MG63 (cell line): Measurements from ENCODE around the gene TOR3A. TPM values are rescaled to one million over a fixed set of nuclear protein-coding genes. Genes with fewer than 3 reads are reported as not detected.
A peak's percentile ranks its signal among the peaks of the same experiment; 100 is the strongest.
"Not testable (repeated sequence)": the region's sequence is repeated elsewhere in the genome, so short reads cannot be mapped to it uniquely, and the experiment has no call there.

Experiments
- DNase-seq: peaks from one replicate; pipeline ENCODE4 v3.0.0-alpha.2; 2020
- H3K27me3 ChIP-seq: fragments of 250-450 bp; sonication (Bioruptor Pico); 2 replicates; pipeline ENCODE4 v1.5.1; 2020; ENCODE audit warnings: mild to moderate bottlenecking, moderate library complexity
- H3K36me3 ChIP-seq: fragments of 250-450 bp; sonication (Bioruptor Pico); 2 replicates; pipeline ENCODE4 v1.5.1; 2020; ENCODE audit warnings: mild to moderate bottlenecking, moderate library complexity
- H3K4me3 ChIP-seq: fragments of 250-450 bp; sonication (Bioruptor Pico); 2 replicates; pipeline ENCODE4 v1.5.1; 2020; ENCODE audit warnings: mild to moderate bottlenecking, moderate library complexity
- H3K9me3 ChIP-seq: fragments of 250-450 bp; sonication (Bioruptor Pico); 2 replicates; pipeline ENCODE4 v1.5.1; 2020; ENCODE audit warnings: mild to moderate bottlenecking, moderate library complexity
- total RNA-seq: library from RNA; depleted of rRNA; stranded (reverse); fragments of >200 nt; shearing (Covaris generic); gene quantifications from 2 replicates; pipeline ENCODE4 v1.2.3, GENCODE V29; 2014; ENCODE audit warnings: low replicate concordance; rRNA removed

TOR3A gene, protein sequence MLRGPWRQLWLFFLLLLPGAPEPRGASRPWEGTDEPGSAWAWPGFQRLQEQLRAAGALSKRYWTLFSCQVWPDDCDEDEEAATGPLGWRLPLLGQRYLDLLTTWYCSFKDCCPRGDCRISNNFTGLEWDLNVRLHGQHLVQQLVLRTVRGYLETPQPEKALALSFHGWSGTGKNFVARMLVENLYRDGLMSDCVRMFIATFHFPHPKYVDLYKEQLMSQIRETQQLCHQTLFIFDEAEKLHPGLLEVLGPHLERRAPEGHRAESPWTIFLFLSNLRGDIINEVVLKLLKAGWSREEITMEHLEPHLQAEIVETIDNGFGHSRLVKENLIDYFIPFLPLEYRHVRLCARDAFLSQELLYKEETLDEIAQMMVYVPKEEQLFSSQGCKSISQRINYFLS
- total RNA-seq = 56.3 and 102 TPM in 2 replicates

DNA sequence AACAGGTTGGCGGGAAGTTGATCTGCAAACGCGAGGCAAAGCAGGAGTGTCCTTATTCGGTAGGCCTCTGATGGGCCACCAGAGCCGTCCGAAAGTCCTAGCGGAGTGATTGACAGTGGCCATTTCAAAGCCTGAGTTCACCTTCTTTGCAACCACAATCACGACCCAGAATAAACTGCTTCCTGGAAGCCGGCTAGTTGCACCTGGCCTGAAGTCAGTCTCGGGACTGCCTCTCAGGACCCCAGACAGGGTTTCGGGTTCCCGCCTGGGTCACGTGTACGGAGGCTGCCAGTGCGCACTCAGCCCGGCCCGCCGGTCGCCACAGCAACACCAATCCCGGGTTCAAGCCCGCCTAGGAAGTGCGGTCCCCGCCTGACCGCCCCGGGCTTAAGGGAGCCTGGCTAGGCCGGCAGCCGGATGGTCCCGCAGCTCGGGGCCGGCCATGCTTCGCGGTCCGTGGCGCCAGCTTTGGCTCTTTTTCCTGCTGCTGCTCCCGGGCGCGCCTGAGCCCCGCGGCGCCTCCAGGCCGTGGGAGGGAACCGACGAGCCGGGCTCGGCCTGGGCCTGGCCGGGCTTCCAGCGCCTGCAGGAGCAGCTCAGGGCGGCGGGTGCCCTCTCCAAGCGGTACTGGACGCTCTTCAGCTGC is at the start of gene TOR3A:
TOR3A (plus strand) TSS at position 384 of the 646 bp plus-strand sequence; CDS start at position 443, 59 bp downstream.
- H3K4me3 ChIP-seq = peak within 1 kb of the TSS; percentile 82
- H3K36me3 ChIP-seq = peaks cover 28% of the 10 kb centered on the region
- DNase-seq = peak; percentile 97
- no peaks in the 10 kb centered on the region for H3K27me3 ChIP-seq
- no peaks in the 10 kb centered on the region for H3K9me3 ChIP-seq

DNA sequence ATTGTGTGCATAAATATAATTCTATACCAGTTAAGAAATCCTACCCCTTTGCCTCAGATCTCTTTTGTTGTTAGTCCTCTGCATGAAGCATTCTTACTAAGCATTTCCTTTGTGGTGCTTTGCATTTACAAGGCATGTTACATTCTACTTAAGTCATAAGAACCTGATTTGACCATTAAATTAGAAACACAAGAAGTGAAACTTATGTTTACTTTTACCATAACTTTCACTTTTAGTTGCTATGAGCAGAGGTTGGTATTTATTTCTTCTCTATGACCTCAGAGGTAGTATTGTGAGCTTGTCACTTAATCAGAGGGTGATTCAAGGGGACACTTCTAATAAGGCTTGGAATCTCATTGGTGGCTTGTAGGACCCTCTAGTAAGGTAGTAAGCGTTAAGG is 47.1 kb upstream of the TOR3A start:
- DNase-seq = no peak
- no peaks in the 10 kb centered on the region; the same call in 1 of the 2 replicates for H3K36me3 ChIP-seq
- H3K4me3 ChIP-seq = no peak overlapping the region
- H3K27me3 ChIP-seq = no peaks in the 10 kb centered on the region
- H3K9me3 ChIP-seq = no peaks in the 10 kb centered on the region

DNA sequence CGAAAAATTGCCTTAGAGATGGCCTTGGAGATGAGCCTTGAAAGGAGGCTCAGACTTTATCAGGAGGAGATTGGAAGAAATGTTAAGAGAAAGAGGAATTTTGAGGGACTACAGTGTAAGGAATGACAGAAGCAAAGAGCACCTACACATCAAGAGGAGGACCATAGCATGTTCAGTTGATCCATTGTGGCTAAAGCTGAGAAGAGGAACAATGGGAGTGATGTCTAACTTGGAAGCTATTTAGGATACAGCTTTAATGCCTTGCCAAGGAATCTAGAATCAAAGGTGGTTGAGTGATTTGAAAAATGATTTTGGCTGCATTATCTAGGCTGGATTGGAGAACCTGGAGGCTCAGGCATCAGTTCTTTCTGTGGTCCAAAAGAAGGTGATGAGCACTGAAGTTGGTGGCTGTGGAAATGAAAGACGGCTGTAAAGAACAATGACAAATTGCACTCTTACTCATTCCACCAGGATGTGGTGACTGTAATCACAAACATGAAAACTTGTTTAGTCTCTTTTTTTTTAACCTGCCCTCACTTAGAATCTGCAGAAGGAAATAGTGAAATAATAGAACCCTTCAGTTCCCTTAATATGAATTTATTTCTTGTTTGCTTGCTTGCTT is 44.9 kb upstream of the TOR3A start:
- no peaks in the 10 kb centered on the region for H3K9me3 ChIP-seq
- no peaks in the 10 kb centered on the region for H3K27me3 ChIP-seq
- DNase-seq = no peak
- peaks cover 2% of the 10 kb centered on the region; the same call in 1 of the 2 replicates for H3K36me3 ChIP-seq
- H3K4me3 ChIP-seq = no peak overlapping the region

DNA sequence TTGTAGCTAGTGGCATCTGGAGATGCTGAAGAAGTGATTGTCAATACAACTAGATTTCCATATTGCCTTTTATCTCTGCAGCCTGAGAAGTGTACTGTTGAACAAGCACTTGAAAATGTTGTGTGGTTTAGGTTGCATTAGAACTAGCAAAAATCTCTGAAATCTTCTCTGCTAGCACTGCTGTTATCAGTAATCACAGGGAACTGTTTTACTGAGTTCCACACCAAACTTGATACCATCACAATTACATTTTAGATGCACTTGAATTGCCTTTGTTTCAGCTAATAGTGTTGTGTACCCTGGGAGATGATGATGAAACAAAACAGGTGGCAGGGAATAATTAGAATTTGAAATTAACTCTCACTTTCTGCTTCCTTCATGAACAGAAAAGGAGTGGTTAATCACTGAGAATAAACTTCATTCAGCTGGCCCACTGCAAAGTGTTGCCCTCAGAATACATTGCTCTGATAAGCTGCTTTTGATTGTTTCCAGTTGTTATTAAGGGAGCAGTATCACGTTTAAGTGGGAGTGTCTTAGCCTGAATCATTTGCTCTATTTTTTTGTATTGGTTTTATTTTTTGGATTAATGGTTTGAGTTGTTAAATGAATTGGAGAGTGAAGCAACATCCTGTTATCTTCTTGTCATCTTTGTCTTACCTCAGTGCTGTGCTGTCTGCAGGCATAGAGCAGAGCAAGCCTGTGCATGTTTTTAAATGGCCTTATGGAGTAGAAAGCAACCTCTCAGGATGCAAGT is 43.2 kb upstream of the TOR3A start:
- Histone ChIP-seq H3K4me3 (no peak overlapping the region), H3K9me3 (no peaks in the 10 kb centered on the region), H3K27me3 (no peaks in the 10 kb centered on the region), H3K36me3 (peaks cover 4% of the 10 kb centered on the region; the same call in 1 of the 2 replicates)
- DNase-seq = no peak

DNA sequence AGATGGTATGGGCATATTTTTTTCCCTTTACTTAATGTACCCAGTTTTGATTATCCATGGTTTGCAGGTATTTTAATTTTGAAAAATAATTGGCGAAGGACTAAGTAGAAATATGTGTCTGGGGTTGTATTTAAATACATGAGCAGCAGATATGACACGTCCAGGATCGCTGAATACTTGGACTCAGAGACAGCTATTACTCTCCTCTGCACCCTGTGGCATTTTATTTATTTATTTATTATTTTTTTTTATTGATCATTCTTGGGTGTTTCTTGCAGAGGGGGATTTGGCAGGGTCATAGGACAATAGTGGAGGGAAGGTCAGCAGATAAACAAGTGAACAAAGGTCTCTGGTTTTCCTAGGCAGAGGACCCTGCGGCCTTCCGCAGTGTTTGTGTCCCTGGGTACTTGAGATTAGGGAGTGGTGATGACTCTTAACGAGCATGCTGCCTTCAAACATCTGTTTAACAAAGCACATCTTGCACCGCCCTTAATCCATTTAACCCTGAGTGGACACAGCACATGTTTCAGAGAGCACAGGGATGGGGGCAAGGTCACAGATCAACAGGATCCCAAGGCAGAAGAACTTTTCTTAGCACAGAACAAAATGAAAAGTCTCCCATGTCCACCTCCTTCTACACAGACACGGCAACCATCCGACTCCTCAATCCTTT is 42.2 kb upstream of the TOR3A start:
- H3K36me3 ChIP-seq = peaks cover 13% of the 10 kb centered on the region
- not testable (repeated sequence) for H3K4me3 ChIP-seq, DNase-seq, H3K27me3 ChIP-seq, H3K9me3 ChIP-seq

DNA sequence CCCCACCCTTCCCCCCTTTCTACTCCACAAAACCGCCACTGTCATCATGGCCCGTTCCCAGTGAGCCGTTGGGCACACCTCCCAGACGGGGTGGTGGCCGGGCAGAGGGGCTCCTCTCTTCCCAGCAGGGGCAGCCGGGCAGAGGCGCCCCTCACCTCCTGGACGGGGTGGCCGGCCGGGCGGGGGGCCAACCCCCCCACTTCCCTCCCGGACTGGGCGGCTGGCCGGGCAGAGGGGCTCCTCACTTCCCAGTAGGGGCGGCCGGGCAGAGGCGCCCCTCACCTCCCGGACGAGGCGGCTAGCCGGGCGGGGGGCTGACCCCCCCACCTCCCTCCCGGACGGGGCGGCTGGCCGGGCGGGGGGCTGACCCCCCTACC is 41.7 kb upstream of the TOR3A start:
- peaks cover 15% of the 10 kb centered on the region for H3K36me3 ChIP-seq
- H3K27me3 ChIP-seq, H3K4me3 ChIP-seq, DNase-seq, H3K9me3 ChIP-seq: not testable (repeated sequence)

DNA sequence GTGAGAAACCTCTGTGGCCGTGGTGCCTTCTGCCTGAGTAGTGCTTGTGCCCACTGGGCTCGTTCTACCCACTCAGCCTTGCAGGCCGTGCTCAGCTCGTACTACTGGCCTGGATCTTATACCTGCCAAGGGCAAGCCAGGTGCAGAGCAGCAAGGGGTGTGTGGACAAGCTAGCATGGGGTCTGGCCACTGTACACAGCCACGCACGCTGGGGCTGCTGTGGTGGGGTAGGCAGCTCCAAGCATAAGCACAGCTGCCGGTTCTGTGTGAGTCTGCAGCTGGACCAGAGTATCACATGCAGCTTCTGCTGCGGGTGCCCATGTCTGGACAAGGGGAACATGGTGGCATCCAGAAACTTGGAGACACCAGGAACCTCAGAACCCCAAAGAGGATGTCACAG is 39.8 kb upstream of the TOR3A start:
- Histone ChIP-seq H3K9me3 (no peaks in the 10 kb centered on the region), H3K36me3 (peaks cover 15% of the 10 kb centered on the region), H3K27me3 (no peaks in the 10 kb centered on the region), H3K4me3 (no peak overlapping the region)
- DNase-seq = no peak

DNA sequence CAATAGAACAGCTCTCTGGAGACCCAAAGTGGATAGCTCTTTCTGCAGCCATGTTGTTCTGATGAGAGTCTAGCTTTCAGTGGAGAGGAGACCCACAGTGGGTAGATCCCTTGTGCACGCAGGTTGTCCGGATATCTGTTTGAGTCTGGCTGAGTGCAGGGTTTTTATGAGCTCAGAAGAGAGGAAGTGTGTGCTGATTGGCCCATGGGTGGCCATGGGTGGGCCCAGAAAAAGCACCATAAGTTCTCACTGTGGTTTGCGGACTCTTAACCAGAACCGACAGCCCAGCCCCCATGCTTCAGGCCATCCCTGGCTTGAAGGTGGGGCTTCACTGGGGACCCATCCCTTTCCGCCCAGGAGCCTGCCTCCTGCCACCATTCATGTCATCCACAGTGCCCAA is 39.2 kb upstream of the TOR3A start:
- peaks cover 15% of the 10 kb centered on the region for H3K36me3 ChIP-seq
- no peak overlapping the region for H3K4me3 ChIP-seq
- no peaks in the 10 kb centered on the region for H3K9me3 ChIP-seq
- no peaks in the 10 kb centered on the region for H3K27me3 ChIP-seq
- no peak for DNase-seq

DNA sequence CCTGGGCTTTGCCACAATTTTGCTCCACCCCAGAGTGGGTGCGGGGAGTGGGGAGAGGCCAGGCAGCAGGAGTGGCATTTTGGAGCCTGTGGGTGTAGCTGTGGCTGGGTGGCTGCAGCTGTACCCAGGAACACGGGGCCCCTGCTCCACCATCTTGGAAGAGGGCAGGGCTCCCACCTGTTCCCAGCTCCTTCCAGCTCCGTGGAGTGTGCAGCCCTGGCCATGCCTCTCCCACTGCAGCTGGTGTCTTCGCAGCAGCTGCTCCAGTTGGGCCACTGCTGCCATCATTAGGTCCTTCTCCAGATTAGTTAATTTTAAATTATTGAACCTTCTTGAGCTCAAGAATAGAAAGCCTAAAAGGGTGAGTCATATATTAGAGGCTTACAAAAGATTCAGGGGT is 38.6 kb upstream of the TOR3A start:
- peaks cover 18% of the 10 kb centered on the region for H3K36me3 ChIP-seq
- H3K4me3 ChIP-seq = no peak overlapping the region
- no peaks in the 10 kb centered on the region for H3K27me3 ChIP-seq
- no peaks in the 10 kb centered on the region for H3K9me3 ChIP-seq
- DNase-seq = no peak

DNA sequence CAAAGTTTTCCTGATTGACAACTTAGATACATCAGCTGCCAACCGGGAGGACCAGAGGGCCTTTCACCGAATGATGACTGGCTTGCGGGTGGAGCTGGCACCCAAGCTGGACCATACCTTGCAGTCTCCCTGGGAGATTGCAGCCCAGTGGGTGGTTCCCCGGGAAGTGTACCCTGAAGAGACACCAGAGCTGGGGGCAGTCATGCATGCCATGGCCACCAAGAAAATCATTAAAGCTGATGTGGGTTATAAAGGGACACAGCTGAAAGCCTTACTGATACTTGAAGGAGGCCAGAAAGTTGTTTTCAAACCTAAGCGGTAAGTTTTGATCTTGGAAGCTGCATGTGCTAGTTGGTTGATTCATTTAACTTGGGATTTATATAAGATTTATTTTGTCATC is 38.0 kb upstream of the TOR3A start:
- Histone ChIP-seq H3K27me3 (no peaks in the 10 kb centered on the region), H3K4me3 (no peak overlapping the region), H3K9me3 (no peaks in the 10 kb centered on the region), H3K36me3 (peaks cover 23% of the 10 kb centered on the region)
- no peak for DNase-seq

DNA sequence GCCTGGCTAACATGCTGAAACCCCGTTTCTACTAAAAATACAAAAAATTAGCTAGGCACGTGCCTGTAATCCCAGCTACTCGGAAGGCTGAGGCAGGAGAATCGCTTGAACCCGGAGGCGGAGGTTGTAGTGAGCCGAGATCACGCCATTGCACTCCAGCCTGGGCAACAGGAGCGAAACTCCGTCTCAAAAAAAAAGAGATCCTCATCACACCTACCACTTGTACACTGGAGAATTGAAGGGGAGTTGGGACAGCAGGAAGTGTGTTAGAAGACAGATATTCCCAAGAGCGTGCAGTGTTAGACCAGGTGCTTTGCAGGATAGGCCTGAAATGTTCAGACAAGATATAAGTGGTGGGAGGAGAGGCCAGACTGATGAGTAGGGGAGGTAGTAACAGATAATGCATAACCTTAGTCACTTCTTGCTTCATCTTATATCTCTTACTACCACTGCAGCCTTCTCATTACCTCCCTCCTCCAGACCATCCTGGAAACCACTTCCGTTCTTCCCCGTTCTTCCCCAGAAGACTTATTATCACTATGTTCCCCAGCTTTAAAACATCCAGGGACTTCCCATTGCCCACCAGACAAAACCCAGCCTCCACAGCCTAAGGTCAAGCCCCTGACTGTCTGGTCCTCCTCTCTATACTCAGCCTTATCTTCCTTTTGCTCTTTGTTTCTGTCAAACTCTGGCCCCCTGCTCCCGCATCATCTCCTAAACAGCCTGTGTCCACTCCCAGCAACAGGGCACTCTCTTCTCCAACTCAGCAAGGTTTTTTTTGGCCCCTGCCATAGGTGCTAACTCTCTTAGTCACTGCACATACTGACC is 34.8 kb upstream of the TOR3A start:
- Histone ChIP-seq H3K9me3 (no peaks in the 10 kb centered on the region), H3K36me3 (peaks cover 33% of the 10 kb centered on the region), H3K4me3 (no peak overlapping the region), H3K27me3 (no peaks in the 10 kb centered on the region)
- no peak for DNase-seq

DNA sequence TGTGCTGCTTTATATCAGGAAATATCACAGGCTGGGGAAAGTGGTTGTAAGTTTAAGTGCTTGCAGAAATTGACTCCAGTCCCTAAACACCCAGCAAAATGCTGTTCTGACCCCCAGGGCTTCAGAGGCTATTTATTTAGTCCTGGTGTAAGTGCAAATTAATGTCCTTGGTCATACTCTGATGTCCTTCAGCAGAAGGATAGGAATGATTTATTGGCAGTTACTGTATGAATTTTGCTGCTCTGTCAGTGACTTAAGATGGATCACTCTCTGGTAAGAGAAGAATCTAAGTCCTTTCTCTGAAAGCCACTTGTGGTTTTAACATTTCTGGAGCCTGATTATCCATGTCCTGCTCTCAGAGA is 34.3 kb upstream of the TOR3A start:
- DNase-seq = no peak
- Histone ChIP-seq H3K36me3 (peaks cover 33% of the 10 kb centered on the region), H3K9me3 (no peaks in the 10 kb centered on the region), H3K27me3 (no peaks in the 10 kb centered on the region), H3K4me3 (no peak overlapping the region)

DNA sequence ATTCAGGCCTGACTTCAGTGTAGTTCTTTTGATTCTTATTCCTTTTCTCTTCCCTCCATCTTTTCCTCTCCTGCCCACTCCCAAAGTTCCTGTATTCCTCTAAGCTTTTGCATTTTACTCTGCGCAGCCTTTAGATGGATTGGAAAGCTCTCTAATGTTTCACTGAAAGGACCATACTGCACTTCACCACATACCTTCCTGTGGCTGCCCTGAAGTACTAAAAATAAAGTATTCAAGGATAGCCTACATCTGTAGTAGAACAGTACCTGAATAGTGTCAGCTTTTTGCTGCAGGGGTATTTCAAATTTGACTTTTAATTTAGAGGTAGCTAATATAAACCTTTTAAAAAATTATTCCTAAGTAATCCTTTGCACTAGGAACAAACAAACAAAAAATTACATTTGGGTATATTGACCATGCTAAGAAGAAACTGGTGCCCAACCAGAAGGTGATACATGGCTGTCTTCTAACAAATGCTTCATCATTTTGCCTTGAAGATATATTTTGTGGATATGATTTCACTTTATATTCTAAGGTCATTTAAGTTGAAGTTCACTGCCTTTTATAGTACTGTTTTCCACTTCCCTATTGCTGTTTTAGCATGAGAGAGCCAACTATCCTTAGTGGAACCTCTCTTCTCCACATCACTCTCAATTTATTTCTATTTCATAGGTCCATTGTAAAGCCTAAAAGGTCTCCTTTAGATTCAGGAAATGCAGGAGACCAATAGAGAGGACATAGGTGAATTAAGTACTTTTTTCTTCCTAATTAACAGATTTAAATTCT is 33.3 kb upstream of the TOR3A start:
- H3K27me3 ChIP-seq = no peaks in the 10 kb centered on the region
- H3K9me3 ChIP-seq = no peaks in the 10 kb centered on the region
- H3K36me3 ChIP-seq = peaks cover 33% of the 10 kb centered on the region
- DNase-seq = no peak
- no peak overlapping the region for H3K4me3 ChIP-seq

DNA sequence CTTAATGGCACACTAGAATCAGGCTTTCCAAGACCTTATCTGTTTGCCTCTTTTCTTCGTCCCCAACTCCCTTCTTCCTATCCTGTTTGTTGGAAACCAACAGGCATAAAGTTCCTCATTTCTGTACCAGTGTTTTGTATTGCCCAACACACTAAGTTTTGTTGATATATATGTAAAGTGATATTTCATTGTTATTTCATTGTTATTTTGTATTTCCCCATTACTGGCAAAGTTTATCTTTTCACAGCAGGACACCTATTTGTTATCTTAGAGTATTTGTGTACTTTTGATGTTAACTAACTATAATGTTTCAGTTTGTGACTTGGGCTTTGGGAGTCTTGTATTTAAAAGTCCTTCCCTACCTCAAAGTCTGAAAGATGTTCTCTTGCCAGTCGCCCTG is 29.1 kb upstream of the TOR3A start:
- no peak overlapping the region for H3K4me3 ChIP-seq
- DNase-seq = no peak

DNA sequence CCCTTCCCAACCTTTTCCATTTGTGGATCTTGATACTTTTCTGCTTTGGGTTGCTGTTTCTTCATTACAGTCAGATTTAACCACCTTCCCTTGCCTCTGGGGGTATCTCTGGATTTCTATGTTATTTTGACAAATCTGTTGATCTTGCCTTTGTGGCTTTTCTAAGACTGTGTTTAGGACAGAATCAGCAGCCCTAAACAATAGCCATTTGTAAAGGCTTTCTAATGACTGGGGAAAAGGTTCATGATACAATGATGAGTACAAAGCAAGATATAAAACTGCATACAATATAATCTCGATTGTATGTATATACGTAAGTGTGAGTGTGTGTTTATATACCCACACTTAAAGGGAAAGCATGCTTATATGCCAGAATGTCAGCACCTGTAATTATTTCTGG is 28.4 kb upstream of the TOR3A start:
- no peak for DNase-seq

More for the DNA sequence above, 29.1 kb upstream of the TOR3A start:
- H3K36me3 ChIP-seq = peaks cover 52% of the 10 kb centered on the region
- H3K9me3 ChIP-seq = no peaks in the 10 kb centered on the region; the same call in 1 of the 2 replicates
- H3K27me3 ChIP-seq = no peaks in the 10 kb centered on the region

More for the DNA sequence above, 28.4 kb upstream of the TOR3A start:
- Histone ChIP-seq H3K36me3 (peaks cover 48% of the 10 kb centered on the region), H3K4me3 (no peak overlapping the region), H3K27me3 (no peaks in the 10 kb centered on the region), H3K9me3 (no peaks in the 10 kb centered on the region; the same call in 1 of the 2 replicates)
